Measurements from ENCODE around the gene LAMP2. TPM values are rescaled to one million over a fixed set of nuclear protein-coding genes. Genes with fewer than 3 reads are reported as not detected.

The LAMP2 gene
- total RNA-seq, 4 donors from 2014 or later, result 65.7 to 108 (median 75.6) TPM

GRCh38 chrX:120426599-120426998 lies 42.5 kb downstream of the LAMP2 start:
- Histone ChIP-seq H3K4me3 (no peak overlapping the region), H3K27ac (no peak overlapping the region), H3K4me1 (no peaks in the 10 kb centered on the region), H3K9me3 (no peaks in the 10 kb centered on the region), H3K27me3 (no peaks in the 10 kb centered on the region), H3K36me3 (no peaks in the 10 kb centered on the region)
- TF ChIP-seq POLR2AphosphoS5 (IDR thresholded peaks at IDR 0.05), result no peak
- no peak for TF ChIP-seq CTCF (IDR thresholded peaks at IDR 0.05)
- no peak for TF ChIP-seq POLR2A (IDR thresholded peaks at IDR 0.05)
- TF ChIP-seq EP300 (IDR thresholded peaks at IDR 0.05), result no peak
- no peak for ATAC-seq

- no peaks in the 10 kb centered on the region for H3K36me3 ChIP-seq
- WGBS, 2 donors (ENCODE audit: low coverage in 1 of 2), result 37 to 40% methylated on average over 1 to 2 of the region's 2 CpGs
- no peaks in the 10 kb centered on the region for H3K4me1 ChIP-seq
- H3K27me3 ChIP-seq, result no peaks in the 10 kb centered on the region
- TF ChIP-seq CTCF (IDR thresholded peaks at IDR 0.05) (no peak), POLR2A (IDR thresholded peaks at IDR 0.05) (no peak), POLR2AphosphoS5 (IDR thresholded peaks at IDR 0.05) (no peak), EP300 (IDR thresholded peaks at IDR 0.05) (no peak)
- H3K27ac ChIP-seq, result no peak overlapping the region
- no peak for ATAC-seq
- no peaks in the 10 kb centered on the region for H3K9me3 ChIP-seq
- H3K4me3 ChIP-seq, result no peak overlapping the region
Observed at GRCh38 chrX:120419463-120419862, 49.6 kb downstream of the LAMP2 start.

GRCh38 chrX:120408168-120408567 lies 60.9 kb downstream of the LAMP2 start:
- ATAC-seq, result no peak
- H3K4me1 ChIP-seq, result no peaks in the 10 kb centered on the region
- H3K27me3 ChIP-seq, result no peaks in the 10 kb centered on the region
- H3K4me3 ChIP-seq, result no peak overlapping the region
- H3K9me3 ChIP-seq, result no peaks in the 10 kb centered on the region
- no peaks in the 10 kb centered on the region for H3K36me3 ChIP-seq
- TF ChIP-seq POLR2A (IDR thresholded peaks at IDR 0.05) (no peak), EP300 (IDR thresholded peaks at IDR 0.05) (no peak), CTCF (IDR thresholded peaks at IDR 0.05) (no peak), POLR2AphosphoS5 (IDR thresholded peaks at IDR 0.05) (no peak)
- WGBS, 2 donors (ENCODE audit: low coverage in 1 of 2), result no CpG with 5 or more reads among the region's 1 CpG
- H3K27ac ChIP-seq, result no peak overlapping the region

- WGBS, 2 donors (ENCODE audit: low coverage in 1 of 2), result 89 to 95% methylated on average over 2 to 4 of the region's 5 CpGs
- no peak overlapping the region for H3K27ac ChIP-seq
- H3K27me3 ChIP-seq, result no peaks in the 10 kb centered on the region
- no peak for ATAC-seq
- no peaks in the 10 kb centered on the region for H3K9me3 ChIP-seq
- TF ChIP-seq EP300 (IDR thresholded peaks at IDR 0.05) (no peak), CTCF (IDR thresholded peaks at IDR 0.05) (no peak), POLR2A (IDR thresholded peaks at IDR 0.05) (no peak), POLR2AphosphoS5 (IDR thresholded peaks at IDR 0.05) (no peak)
- H3K4me1 ChIP-seq, result no peaks in the 10 kb centered on the region
- no peaks in the 10 kb centered on the region for H3K36me3 ChIP-seq
- no peak overlapping the region for H3K4me3 ChIP-seq
Observed at GRCh38 chrX:120406638-120407037, 62.5 kb downstream of the LAMP2 start.

GRCh38 chrX:120402369-120402768 lies 66.7 kb downstream of the LAMP2 start:
- Histone ChIP-seq H3K4me3 (no peak overlapping the region), H3K36me3 (no peaks in the 10 kb centered on the region), H3K27me3 (no peaks in the 10 kb centered on the region), H3K27ac (no peak overlapping the region), H3K4me1 (no peaks in the 10 kb centered on the region), H3K9me3 (no peaks in the 10 kb centered on the region)
- 83 to 100% methylated on average over 2 of the region's 2 CpGs for WGBS, 2 donors (ENCODE audit: low coverage in 1 of 2)
- TF ChIP-seq POLR2A (IDR thresholded peaks at IDR 0.05) (no peak), CTCF (IDR thresholded peaks at IDR 0.05) (no peak), EP300 (IDR thresholded peaks at IDR 0.05) (no peak), POLR2AphosphoS5 (IDR thresholded peaks at IDR 0.05) (no peak)
- ATAC-seq, result no peak
